GM21619 (cell line): ENCODE measurements around the gene KATNAL2.
"Not testable (repeated sequence)": the region's sequence is repeated elsewhere in the genome, so short reads cannot be mapped to it uniquely, and the experiment has no call there.

ENCODE experiments used
- ATAC-seq: cut with Tn5 transposase; IDR thresholded peaks from one replicate; pipeline ENCODE4 v1.9.1; 2021; ENCODE audit not compliant: unreplicated experiment

Gene KATNAL2

DNA sequence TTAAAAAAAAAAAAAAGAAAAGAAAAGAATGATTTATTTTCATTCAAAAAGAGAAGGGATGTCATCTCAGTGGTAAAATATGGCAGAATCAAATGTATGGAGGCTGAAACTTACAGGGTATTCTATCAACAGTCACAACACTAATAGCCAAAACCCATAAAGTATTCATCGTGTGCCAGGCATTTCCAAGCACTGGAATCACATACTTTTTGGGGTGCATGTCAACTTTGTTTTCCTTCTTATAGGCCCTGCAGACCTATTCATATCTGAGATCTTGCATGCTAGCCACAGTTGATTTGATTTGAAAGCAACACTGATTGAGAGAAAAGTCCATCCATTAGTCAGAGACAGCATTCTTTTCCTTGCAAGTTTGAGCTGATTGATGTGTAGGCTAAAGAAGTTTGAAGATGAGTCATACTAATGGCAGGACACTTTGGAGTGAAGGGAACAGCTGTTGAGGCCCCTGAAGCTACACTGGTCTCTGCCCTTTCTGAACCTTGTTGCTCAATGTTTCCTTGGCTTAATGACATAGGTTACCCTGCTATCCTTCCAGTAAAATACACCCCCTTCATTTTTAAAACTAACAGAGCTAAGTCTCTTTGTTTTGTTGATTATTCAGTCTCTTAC, 22.0 kb downstream of the KATNAL2 start:
- no peak for ATAC-seq

DNA sequence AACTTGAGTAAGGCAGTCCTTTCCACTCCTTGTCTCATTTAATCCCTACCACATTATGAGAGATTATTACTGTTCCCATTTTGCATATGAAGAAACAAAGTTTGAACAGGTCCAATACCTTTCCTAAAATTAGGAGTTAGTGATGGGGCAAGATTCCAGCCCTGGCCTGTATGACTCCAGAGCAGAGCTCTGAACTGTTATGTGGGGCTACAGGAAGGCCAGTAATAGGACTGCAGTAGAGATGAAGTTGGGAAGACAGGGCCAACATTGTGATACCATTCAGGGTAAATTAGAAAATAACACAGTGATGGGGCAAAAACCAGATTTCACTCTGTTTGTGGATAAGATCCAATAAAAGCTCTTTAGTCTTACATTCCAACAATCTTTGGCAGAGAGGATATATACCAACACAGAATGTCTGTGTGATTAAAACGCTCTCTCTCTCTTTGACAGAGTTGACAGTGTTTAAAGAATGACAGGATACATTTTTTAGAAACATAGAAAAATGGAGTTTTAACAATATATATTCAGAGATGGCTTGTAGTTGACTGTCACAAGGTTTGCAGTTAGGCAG, 22.7 kb downstream of the KATNAL2 start:
- no peak for ATAC-seq

DNA sequence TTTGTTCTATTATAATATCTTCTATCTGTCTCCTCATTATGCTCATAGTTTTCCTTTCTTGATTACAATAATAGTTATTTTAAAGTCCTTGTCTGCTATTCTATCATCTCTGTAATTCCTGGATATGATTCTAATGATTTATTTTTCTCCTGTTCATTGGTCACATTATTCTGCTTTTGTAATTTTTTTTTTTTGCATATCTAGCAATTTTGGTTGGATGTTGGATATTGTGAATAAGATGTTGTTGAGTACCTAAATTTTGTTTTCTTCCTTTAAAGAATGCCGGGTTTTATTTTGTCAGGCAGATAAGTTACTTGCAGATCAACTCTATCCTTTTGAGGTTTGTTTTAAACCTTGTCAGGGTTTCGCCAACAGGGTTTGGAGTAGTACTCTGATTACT, 25.2 kb downstream of the KATNAL2 start:
- no peak for ATAC-seq

GRCh38 chr18:46946656-46947282, 29.4 kb downstream of the KATNAL2 start:
- ATAC-seq: peak; percentile 96

DNA sequence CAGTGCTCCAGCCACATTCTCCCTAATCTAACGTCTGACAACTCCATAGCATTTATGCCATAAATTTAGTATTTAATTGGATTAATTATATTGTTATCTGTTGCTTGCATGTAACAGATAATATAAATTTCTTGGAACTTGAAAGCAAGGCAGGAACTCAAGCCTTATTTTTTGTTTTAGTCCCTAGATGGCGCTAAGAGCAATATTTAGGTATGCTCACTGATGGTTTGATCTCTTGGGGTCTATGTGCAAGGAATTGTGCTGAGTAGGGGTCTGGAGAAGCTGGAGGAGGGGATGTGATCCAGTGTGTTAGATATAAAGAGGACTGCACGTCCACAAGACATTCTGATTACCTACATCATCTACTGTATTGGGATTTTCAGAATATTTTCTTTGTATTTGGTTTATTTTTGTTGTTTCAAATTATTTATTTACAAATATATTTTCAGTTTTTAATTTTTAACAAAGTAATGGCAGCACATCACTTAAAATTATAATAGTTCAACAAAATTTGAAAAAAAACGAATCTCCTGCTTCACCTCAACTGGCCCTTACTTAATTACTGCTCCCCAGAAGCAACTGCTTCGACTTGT, 32.8 kb downstream of the KATNAL2 start:
- no peak for ATAC-seq

DNA sequence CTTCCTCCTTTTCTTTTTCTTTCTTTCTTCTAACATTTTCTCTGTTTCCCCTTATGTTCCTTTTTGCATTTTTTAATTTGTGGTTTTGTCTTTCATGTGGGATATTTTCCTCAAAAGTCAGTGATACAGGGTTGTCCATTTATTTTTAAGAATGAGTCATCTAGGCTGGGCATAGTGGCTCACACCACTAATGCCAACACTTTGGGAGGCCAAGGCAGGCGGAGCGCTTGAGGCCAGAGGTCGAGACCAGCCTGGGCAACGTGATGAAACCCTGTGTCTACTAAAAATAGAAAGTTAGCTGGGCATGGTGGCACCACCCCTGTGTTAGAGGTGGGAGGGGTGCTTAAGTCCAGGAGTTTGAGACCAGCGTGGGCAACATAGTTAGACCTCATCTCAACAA, 35.8 kb downstream of the KATNAL2 start:
- ATAC-seq: no peak

- ATAC-seq: no peak
These were observed 40.8 kb downstream of the KATNAL2 start for GRCh38 chr18:46958209-46958608.

DNA sequence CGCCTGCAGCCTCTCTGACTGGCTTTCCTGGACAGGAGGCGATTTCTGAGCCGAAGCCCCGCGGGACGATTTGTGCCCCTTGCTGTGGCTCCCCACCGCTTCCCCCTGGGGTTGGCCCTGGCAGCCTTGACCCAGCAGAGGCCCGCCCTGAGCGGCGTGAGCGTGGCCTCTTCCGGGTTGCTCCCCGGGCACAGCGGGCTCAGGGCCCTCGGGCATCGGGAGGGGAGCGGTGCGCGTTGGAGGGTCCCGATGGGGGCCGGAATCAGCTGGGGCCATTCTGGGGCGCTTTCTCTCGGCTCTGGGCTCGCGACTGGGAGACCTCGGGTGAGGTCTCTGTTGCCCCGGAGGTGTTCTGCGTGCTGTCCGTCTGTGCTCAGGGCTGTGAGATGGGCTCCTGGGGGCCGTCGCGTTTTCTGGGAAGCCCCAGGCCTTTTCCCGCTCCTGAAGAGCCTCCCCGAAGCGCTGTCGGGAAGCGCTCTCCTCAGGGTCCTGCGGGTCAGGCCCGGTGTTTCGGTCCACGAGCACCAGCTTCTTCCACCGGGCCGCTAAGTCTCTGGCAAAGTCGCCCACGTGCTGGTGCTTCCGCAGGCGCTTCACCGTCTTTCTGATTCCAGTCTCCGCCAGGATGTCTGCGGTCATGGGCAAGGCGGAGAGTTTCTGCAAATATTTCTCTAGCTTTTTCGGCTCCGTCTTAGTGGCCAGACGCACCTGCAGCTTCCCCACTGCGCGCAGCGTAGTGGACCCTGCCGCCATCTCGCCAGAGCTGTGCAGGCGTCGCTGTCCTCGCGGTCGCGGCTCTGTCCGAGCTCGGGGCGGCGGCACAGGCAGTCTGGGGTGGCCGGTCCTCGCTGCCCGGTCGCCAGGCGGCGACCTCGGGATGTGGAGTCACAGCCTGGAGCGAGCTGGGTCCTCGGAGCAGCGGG, 46.5 kb downstream of the KATNAL2 start:
- ATAC-seq: not testable (repeated sequence)

DNA sequence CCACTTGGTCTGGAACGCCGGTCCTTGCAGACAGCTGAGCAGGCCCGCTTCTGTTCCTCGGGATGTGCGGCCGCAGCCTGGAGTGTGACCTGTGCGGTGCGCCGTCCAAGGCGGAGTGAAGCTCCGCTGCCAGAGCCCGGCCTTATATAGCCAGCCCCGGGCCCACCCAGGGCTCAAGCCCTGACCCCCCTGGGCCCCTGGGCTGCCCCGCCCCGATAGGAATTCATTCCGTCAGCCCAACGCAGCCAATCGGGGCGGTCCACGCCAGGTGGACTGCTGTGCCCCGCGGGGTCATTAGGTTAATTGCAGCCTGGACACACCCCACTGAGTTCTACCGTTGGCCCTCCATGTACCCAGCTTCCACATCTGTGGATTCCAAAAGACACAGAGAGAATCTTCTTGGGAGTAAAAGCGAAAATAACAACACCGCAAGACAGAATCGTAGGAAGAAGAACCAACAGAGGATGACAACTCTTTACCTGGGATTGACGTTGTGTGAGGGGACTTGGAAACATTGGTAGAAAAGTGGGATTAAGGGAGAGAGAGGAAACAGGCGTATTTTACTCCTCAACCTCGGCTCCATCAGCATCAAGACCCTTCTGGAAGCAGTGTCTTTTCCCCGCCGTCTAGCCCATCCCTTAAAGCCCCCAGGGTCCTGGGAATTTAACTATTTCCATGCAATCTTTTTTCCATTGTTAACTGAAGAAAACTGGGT, 47.3 kb downstream of the KATNAL2 start:
- not testable (repeated sequence) for ATAC-seq

- not testable (repeated sequence) for ATAC-seq
These were observed 48.9 kb downstream of the KATNAL2 start for GRCh38 chr18:46966266-46966665.

GRCh38 chr18:46969551-46969950, 52.1 kb downstream of the KATNAL2 start:
- not testable (repeated sequence) for ATAC-seq

- ATAC-seq: not testable (repeated sequence)
These were observed 102.5 kb downstream of the KATNAL2 start for GRCh38 chr18:47019870-47020269.

DNA sequence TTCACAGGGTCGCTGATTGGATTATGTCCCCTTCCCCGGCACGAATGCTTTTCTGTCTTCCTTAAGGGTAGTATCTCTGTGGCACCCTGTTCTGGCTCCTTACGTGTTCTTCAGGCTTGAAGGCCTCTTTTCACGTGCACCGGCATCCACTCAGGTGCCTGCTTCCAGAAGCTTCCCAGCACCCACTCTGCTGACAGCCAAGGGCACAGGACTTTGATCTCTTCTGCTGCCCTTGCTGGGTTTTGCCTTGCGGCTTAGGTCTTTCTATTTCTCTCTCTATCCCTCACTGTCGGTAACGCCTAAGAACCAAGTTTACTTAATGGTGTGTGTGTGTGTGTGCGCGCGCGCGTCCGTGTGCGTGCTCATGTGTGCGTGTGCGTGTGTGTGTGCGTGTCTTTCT, 103.4 kb downstream of the KATNAL2 start:
- not testable (repeated sequence) for ATAC-seq

GRCh38 chr18:47022821-47023220, 105.4 kb downstream of the KATNAL2 start:
- not testable (repeated sequence) for ATAC-seq

- not testable (repeated sequence) for ATAC-seq
These were observed 106.5 kb downstream of the KATNAL2 start for GRCh38 chr18:47023769-47024465.

- not testable (repeated sequence) for ATAC-seq
These were observed 108.3 kb downstream of the KATNAL2 start for GRCh38 chr18:47025557-47026174.

- not testable (repeated sequence) for ATAC-seq
These were observed 111.3 kb downstream of the KATNAL2 start for GRCh38 chr18:47028738-47029137.

- not testable (repeated sequence) for ATAC-seq
These were observed 112.4 kb downstream of the KATNAL2 start for GRCh38 chr18:47029684-47030353.

- not testable (repeated sequence) for ATAC-seq
These were observed 113.5 kb downstream of the KATNAL2 start for GRCh38 chr18:47030887-47031286.
